GM18526 (cell line): Measurements from ENCODE around the gene PARVB.

ENCODE experiments used
- POLR2A ChIP-seq: IDR thresholded peaks from 3 replicates; pipeline ENCODE4 v1.6.1; 2011; ENCODE audit not compliant: insufficient read length; ENCODE audit errors: extremely low read depth

Gene PARVB

DNA sequence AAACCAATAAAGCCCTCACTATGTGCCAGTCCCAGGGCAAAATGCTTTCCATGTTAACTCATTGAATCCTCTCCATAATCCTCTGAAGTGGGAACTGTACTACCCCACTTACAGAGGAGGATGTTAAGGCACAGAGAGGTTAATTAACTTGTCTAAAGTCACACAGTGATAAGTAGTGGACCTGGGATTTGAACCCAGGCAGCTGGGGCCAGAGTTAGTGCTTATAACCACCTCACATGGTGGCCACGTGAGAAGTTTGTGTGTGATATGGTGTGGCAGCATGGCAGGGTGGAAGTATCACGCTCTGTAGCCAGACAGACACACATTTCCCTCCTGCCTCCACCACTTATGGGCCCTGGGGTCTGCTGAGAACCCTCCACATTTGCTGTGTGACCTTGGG is 173.2 kb downstream of the PARVB start:
- no peak for TF ChIP-seq POLR2A

DNA sequence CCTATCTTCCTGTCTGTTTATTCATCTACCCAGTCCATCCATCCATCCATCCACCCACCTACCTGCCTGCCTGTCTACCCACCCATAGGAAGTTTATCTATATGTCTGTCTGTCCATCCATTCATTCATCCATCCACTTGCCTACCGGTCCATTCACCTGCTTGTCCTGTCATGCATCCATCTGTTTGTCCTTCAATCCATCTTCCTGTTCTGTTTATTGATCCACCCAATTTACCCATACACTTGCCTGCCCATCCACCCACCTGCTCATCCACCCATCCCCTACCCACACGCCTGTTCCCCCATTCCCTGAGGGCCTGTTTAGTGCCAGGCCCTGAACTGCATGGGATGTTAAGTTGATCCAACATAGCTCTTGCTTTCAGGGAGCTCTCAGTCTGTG is 175.1 kb downstream of the PARVB start:
- no peak for TF ChIP-seq POLR2A

DNA sequence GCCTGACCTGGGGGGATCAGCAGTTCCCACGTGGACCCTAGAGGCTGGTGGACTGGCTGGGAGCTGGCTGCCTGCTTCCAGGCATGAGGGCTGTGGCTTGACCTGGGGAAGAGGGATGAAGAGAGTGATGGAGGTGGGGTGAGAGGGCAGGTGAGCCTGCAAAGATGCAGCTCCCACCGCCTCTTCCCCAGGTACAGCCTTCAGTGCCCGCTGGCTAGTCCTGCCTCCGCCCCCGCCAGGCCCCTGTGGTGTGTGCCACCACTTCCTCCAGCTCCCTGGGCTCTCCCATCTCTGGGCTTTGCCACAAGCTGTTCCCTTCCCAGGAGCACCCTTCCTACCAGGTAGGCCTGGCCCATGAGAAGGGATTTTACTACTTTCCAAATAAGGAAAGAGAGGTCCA is 175.8 kb downstream of the PARVB start:
- TF ChIP-seq POLR2A, result no peak

DNA sequence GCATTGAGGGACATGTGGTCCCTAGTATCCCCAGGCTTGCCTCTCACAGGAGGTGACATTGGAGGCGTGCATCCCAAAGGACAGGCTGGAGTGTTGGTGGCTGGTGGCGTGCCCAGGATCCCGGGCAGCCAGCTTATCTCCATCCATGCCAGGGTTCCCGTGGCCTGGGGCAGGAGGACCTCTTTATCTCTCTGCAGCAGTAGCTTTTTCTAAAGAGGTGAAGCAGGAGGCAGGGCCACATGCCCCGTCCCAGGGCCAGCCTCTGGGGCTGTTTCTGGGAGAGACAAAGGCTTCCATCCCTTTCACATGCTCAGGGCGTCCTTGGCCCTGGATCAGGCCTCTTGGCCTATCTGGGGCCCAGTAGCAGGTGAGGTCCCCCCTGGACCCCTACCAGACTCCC is 176.3 kb downstream of the PARVB start:
- TF ChIP-seq POLR2A, result no peak

DNA sequence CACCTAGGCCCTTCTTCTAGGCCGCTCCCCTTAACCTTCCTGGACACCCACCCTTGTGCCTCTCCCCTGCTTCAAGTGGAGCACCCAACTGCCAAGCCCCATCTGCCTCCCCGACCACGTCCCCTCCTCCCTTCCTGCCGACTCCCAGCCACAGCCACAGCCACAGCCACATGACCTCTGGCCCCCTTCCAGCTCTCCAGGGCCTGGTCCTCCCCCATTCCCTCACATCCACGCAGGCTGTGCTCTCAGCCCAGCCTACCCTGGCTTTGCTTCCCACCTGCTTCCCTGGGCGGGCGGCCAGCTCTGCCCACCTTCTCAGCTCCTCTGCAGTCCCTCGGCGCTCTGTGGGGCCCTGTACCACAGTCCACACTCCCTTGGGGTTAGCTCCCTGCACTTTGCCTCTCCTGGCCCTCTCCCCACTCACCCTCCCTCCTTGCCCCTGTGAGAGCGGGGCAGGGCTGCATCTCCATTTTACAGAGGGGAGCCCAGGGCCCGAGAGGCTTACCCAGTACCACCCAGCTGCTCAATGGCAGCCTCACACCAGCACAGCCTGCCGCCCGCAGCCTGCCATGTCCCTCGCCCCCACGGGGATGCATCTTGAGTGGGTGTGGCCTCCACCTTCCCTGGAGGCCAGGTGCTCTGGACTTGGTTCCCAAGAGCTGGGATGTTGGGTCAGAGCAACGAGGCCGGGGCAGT is 176.9 kb downstream of the PARVB start:
- no peak for TF ChIP-seq POLR2A

DNA sequence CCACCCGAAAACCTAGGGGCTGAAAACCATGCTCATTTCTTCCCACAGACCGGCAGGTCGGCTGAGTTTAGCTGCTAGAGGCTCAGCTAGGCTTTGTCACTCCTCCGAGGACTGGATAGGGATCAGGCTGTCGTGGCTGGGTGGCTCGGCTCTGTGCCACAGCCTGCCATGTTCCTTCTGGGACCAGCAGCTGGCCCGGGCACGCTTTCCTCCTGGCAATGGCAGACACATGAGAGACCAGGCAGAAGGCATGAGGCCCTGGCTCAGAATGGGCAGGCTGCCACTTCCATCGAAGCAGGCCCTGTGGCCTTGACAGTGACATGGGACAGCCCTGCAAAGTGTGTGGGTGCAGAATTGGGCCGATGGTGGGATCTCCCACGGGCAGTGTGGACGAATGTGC is 177.6 kb downstream of the PARVB start:
- TF ChIP-seq POLR2A, result no peak

DNA sequence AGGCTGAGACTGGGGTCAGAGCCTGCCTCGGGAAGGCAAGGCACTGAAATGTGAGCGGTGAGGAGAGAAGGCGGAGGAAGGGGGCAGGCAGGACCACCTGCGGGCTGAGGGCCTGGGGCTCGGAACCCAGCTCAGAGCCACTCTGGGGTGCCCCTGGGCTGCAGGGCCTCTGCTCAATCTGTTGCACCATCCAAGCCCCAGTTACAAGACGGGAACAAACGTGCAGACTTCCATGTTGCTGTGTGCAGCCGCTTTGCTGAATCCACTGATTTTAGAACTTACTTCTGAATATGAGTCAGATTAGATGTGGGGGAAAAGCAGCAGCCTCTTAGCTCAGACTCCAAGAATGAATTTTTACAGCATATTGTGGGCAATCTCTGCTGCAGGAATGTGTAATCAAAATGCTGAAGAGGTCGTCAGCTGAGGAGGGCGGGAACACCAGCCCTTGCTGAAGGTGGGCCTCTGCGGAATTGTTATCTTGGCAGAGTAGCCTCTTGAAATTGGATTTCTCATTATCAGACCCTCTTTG is 178.2 kb downstream of the PARVB start:
- TF ChIP-seq POLR2A, result no peak

DNA sequence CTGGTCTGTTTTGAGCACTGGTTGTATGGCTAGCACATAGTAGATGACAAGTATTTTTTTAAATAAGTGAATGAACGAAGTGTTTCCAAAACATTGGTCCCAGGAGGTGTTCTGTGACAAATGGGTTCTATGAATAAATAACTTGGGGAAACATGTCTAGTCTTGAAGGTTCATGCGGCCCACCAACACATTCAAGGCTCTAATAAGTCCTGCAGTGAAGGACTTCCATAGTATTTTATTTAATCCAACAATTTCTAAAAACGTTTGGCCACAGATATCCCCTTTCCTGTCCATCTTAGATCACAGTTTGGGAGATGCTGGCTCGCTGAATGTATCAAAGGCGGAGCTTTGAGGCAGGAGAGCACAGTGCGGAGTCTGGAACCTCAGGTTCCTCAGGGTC is 179.1 kb downstream of the PARVB start:
- TF ChIP-seq POLR2A, result no peak

DNA sequence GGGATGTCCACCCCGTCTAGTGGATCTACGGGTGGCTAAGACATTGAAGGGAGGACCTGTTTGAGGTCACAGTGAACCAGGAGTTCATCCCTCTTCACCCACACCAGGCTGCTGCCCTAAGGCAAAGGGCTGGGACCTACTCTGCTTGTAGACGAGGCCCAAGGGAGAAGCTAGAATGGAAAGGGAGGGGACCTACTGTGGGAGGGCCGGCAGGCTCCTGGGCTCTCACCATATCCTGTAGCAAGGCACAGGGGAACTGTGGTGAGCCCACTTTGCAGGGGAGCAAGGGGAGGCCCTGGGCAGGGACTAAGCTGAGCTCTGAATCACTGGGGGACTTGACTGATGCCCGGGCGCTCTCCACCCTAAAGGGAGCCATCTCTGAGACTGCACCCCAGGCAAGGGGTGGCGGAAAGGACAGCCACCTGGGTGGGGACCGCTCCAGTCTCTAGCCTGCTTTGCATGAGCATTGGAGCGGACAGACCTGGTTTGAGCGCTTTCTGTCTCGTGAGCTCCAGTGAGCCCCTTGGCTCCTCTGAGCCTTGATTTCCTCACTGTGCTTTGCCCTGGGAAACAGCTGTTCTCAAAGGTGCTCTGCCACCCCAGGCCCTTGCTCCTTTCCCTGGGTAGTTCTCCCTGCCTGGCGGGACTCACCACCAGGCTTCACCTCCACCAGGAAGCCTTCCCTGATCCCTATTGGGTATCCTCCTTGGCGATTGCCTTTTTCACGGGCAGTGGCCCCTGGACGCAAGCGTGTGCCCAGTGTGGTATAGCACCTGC is 180.8 kb downstream of the PARVB start:
- TF ChIP-seq POLR2A, result no peak

DNA sequence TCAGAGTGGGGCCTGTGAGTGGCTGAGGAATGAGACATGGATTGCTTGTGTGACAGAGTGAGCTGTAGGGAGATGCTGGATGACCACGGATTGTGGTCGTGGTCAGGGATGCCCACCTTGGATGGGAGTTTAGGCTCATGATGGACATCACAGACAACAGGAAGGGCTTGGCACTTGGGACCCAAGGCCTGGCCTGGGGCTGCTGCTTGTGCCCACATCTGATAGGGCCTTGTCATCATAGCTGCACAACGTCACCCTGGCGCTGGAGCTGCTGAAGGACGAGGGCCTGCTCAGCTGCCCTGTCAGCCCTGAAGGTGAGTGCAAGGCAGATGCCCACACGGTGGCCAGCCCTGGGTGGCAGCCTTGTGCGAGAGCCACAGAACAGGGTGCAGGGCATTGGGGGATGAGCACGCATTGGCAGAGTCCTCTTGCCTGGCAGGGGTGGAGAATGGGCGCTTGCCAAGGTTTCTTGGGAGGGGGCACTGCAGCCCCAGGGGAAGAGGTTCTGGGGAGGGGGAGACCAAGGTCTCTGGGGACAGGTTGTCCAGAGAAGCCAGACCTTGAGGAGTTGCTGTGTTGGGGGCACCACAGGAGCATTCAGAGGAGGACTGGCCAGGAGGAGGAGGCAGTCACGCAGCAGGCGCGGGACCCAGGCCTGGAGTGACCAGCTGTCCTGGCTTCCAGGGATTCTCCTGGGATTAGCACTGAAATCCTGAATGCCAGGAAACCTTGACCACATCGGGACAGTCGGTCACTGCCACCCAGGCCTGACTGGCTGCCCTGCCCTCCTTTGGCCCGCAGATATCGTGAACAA is 181.6 kb downstream of the PARVB start:
- TF ChIP-seq POLR2A, result no peak

DNA sequence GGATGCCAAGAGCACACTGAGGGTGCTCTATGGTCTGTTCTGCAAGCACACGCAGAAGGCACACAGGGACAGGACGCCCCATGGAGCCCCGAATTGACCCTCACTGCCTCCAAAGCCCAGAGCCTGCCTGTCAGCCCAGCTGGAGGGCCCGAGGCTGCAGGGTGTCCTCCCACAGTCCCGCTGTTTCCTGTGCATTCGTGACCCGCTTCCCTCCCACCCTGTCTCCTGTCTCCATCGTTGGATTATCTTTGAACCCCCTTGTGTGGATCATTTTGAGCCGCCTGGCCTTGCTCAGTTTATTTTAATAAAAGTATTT is 182.2 kb downstream of the PARVB start:
- no peak for TF ChIP-seq POLR2A

DNA sequence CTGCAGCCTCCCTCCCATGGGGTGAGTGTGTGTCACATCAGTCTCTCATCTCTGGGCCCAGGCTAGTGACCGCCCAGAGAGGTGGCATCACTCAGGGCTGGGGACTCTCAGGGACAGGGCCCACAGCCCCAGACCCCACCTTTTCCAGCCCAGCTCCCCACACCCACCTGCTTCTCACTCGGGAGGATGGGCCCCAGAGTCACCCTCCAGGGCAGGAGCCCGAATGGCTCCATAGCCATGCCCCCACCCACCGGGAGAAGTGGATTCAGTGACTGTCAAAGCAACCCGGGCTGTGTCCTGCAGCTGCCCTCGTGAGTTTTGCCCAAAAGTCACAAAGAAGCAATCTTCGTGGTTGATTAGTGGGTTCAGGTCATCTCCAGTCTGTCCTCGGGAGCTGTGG is 182.6 kb downstream of the PARVB start:
- TF ChIP-seq POLR2A, result no peak

DNA sequence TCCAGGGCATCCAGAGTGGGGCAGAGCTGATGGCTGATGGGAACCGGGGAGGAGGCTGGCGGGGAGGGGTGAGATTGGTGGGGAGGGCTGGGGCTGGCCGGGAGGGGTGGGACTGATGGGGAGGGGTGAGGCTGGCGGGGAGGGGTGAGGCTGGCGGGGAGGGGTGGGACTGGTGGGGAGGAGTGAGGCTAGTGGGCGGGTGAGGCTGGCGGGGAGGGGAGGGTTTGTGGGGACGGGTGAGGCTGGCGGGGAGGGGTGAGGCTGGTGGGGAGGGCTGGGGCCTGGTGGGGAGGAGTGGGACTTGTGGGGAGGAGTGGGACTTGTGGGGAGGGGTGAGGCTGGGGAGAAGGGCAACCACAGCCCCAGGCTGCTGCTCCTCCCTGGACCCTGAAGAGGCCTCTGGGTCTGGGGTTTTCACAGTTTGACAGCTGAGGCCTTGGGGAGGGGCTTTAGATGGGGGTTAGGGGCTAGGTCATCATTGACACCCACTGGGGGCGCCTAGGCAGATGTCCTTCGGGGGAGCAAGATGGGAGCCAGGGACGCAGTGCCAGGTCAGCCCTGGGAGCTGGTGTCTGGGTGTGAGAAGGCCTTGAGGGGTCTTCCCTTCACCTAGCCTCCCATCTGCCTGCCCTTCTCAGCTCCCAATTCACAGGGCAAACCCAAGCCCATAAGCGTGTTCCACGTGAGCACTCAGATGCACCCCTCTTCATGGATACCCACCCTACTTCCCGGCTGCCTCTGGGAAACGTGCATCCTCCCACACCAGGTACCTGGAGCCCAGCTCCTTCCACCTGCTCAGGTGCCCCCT is 183.3 kb downstream of the PARVB start:
- TF ChIP-seq POLR2A, result no peak

DNA sequence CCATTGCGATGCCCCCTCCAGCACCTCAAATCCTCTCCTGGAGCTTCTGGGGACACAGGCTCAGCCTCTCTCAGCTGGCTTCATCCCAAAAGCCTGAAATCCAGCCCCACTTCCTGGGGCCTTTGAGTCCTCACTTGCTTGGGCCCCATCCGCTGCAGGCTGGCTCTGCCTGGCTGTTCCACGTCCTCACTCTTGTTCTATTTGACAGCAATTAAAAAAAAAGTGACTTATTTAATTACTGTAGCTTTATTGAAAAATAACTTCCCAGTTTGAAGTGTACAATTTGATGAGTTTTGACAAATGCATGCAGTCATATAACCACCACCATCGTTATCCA is 183.8 kb downstream of the PARVB start:
- TF ChIP-seq POLR2A, result no peak

DNA sequence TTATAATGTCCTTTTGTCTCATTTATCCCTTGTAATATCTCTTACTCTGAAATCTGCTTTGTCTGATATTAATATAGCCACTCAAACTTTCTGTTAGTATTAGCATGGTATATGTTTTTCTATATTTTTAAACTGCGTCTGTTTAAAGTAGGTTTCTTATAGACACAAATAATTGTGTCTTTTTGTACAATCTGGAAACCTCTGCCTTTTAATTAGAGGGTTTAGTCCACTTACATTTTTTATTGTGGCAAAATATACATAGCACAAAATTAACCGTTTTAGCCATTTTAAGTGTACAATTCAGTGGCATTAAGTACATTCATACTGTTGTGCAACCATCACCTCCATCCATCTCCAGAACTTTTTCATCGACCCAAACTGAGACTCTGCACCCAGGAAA is 185.2 kb downstream of the PARVB start:
- TF ChIP-seq POLR2A, result no peak
